HG02973 (cell line): Measurements from ENCODE around the gene NME2.
"Not testable (repeated sequence)": the region's sequence is repeated elsewhere in the genome, so short reads cannot be mapped to it uniquely, and the experiment has no call there.

Experiments
- ATAC-seq: cut with Tn5 transposase; IDR thresholded peaks from one replicate; pipeline ENCODE4 v1.9.1; 2021; ENCODE audit warnings: moderate library complexity; ENCODE audit not compliant: unreplicated experiment

Gene NME2

GRCh38 chr17:51166198-51166986 lies at the start of gene NME2:
Gene NME2, plus strand, starts transcription at chr17:51166411. Its CDS starts 420 bp downstream, at chr17:51166831.
- ATAC-seq, result peak; percentile 81

DNA sequence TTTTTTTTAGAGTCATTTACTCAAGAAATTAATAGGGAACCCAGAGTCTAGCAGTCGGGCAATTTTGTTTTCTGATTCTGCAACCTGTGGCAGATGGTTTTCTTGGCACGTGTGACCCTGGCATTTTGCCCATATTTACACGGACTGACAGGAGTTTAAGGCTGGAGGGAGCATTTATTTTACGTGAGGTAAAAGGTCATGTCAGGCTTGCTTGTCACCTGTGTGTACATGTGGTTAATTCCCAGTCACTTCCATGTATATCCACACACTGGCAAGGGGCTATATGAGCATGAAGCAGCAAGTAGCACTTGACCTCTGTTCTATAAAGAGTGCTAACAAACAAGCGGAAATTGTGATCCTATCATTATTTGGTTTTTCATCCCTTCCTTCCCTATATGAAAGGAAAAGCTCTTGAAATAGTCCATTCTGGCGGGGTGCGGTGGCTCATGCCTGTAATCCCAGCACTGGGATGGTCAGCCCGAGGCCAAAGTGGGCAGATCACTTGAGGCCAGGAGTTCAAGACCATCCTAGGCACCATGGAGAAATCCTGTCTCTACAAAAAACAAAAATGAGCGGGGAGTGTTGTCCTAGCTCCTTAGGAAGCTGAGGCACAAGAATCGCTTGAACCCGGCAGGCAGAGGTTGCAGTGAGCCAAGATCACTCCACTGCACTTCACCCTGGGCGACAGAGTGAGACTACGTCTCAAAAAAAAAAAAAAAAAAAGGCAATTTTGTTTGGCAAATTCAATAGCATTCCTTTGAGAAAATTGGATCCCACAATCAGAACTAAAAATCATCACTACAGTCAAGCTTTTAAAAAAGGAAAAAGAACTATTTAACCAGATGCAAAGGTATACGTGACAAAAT lies 47.6 kb upstream of the NME2 start:
- no peak for ATAC-seq

GRCh38 chr17:51119415-51120356 lies 46.5 kb upstream of the NME2 start:
- ATAC-seq, result peak; percentile 19

GRCh38 chr17:51120357-51120738 lies 45.9 kb upstream of the NME2 start:
- ATAC-seq, result peak; percentile 22

DNA sequence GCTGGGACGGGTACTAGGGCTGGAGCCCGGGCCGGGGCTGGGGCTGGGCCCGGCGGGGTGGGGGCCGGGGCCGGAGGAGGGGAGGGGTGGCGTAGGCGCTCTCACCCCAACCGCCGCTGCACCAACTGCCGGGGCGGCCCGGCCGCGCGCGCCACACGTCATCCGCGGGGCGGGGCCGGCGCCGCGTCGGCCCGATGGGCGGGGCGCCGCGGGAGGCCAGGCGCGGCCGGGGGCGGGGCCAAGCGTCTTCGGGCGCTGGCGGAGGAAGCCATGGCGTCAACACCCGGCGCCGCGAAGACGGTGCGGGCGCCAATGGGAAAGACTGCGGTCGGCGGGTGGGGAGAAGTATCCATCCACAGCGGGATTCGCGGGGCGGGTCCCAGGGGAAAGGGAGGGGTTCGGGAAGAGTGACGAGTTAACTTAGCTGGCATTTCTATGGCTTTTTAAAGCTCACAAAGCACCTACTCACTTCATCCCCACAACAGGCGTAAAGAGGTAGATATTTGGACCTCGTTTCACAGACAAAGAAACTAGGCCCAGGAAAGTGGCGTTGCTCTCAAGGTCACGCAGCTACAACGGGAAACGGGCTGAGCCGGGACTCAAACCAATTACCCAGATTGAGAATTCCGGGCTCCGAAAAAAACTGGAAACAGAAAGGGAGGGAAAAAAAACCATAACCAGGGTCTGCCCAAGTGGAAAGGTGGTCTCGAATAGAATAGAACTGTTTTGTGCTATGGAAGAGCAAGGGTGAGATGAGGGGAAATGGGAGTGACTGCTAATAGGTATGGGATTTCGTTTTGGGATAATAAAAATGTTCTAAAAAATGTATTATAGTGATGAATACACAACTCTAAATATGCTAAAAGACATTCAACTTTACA lies 45.2 kb upstream of the NME2 start, which contains the start of gene SPAG9:
Gene SPAG9, minus strand, starts transcription at position 130 of the 881 bp plus-strand sequence. CDS start 212 bp downstream, outside the sequence.
- ATAC-seq, result peak; percentile 64

- no peak for ATAC-seq
These were observed 44.4 kb upstream of the NME2 start for GRCh38 chr17:51121620-51122472.

DNA sequence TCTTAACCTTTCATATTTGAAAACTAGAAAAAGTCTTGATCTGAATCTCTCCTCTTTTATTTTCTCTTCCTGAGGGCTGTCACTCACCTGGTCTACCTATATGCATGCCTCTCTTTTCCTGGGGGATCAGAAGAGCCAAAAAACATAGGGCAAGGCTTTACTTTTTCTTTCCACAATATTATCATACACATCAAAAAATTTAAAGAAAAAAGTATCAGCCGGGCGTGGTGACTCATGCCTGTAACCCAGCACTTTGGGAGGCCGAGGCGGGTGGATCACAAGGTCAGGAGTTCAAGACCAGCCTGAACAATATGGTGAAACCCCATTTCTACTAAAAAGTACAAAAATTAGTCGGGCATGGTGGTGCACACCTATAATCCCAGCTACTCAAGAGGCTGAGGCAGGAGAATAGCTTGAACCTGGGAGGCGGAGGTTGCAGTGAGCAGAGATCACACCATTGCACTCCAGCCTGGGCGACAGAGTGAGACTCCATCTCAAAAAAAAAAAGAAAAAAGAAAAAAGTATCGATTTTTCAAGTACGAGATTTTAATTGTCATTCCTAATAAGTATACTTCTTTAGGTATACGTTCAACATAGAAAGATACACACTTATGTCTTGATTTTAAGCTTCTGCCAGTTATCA lies 43.6 kb upstream of the NME2 start:
- not testable (repeated sequence) for ATAC-seq

DNA sequence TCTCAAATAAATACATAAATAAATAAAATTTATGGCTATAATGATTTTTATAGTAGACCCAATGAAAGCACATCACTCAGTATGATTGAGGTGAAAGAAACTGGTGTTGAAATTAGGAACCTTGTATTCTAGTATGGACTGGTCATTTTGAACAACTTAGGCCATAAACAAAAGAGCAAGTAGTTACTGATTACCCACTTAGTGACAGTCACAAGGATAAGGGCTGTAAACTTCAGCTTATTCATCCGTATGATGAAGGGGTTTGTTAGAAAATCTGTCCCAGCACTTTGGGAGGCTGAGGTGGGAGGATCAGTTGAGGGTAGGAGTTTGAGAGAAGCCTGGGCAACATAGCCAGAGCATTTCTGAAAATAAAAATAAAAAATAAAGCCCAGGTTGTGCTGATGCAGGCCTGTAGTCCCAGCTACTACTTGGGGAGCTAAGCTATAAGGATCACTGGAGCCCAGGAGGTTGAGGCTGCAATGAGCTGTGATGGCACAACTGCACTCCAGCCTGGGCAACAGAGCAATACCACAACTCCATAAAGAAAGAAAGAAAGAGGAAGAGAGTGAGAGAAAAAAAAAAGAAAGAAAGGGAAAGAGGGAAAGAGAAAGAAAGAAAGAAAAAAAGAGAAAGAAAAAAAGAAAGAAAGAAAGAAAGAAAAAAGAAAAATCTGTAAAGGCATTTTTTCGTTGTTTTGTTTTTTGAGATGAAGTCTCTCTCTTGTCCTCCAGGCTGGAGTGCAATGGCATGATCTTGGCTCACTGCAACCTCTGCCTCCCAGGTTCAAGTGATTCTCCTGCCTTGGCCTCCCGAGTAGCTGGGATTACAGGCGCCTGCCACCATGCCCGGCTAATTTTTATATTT lies 41.3 kb upstream of the NME2 start:
- no peak for ATAC-seq

- no peak for ATAC-seq
These were observed 38.1 kb upstream of the NME2 start for GRCh38 chr17:51128076-51128475.

DNA sequence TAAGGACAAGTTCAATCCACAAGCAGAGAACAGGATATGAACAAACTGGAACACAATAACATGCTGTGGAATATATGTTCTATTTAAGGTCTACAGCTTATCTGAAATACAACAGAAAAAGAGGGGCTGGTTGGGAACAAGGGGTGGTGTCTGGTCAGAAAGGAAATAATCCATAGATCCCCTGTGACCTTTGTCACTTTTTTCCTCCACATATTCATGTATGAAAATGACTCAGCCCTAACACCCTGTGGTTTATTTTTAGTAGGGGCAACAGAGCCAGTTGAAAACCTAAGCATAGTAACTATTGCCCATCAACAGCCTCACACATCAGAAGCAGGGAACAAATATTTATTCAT lies 33.3 kb upstream of the NME2 start:
- peak; percentile 67 for ATAC-seq

- no peak for ATAC-seq
These were observed 32.8 kb upstream of the NME2 start for GRCh38 chr17:51133365-51133764.

- no peak for ATAC-seq
These were observed 30.3 kb upstream of the NME2 start for GRCh38 chr17:51135956-51136355.

GRCh38 chr17:51142597-51142996 lies 23.6 kb upstream of the NME2 start:
- no peak for ATAC-seq

- no peak for ATAC-seq
These were observed 21.8 kb upstream of the NME2 start for GRCh38 chr17:51144266-51145022.

DNA sequence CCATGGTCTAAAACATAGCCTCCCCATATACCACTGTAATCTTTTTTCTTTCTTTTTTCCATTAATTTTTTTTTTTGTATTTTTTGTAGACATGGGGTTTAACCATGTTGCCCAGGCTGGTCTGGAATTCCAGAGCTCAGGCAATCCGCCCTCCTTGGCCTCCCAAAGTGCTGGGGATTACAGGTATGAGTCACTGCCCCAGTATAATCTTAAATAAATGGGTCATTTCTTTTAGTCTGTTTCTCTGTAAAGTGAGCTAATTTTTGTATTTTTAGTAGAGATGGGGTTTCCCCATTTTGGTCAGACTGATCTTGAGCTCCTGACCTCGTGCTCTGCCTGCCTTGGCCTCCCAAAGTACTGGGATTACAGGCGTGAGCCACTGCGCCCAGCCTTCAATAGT lies 18.6 kb upstream of the NME2 start:
- ATAC-seq, result no peak

- no peak for ATAC-seq
These were observed 17.0 kb upstream of the NME2 start for GRCh38 chr17:51149163-51149562.

- ATAC-seq, result no peak
These were observed 15.3 kb upstream of the NME2 start for GRCh38 chr17:51150932-51151331.
